ENCODE results near the gene CDH26. TPM values are rescaled to one million over a fixed set of nuclear protein-coding genes. Genes with fewer than 3 reads are reported as not detected.

The CDH26 gene
- total RNA-seq, 1 experiment from 2014 or later: 1.2 TPM

- H3K27ac Mint-ChIP-seq (ENCODE audit: unreplicated experiment): no peak overlapping the region
- DNase-seq: peak in 1 of 2 experiments; percentile 46
- Histone ChIP-seq H3K36me3 (ENCODE audit: control insufficient read depth, insufficient read depth, low read length) (no peaks in the 10 kb centered on the region), H3K9me3 (no peaks in the 10 kb centered on the region), H3K4me3 (ENCODE audit: low read depth, low read length) (no peak overlapping the region), H3K27me3 (replicated peaks; ENCODE audit: control insufficient read depth, insufficient read depth, low read length) (no peaks in the 10 kb centered on the region), H3K4me1 (peaks cover 8% of the 10 kb centered on the region)
- ChIA-PET POLR2A (no interaction called here), CTCF (interaction anchor here (1.5 to 1.6 kb wide), 2 partner anchors 15 to 119 kb away, joined by 3 read pairs; partner anchors contain the start of gene SYCP2)
- no peak overlapping the region for H3K4me3 Mint-ChIP-seq (ENCODE audit: unreplicated experiment)
- intact Hi-C loops (cut with micrococcal nuclease; ENCODE audit: unreplicated experiment): no loop called here
- H3K36me3 Mint-ChIP-seq (ENCODE audit: insufficient read depth, unreplicated experiment): no peaks in the 10 kb centered on the region
- peaks cover 16% of the 10 kb centered on the region for H3K4me1 Mint-ChIP-seq (ENCODE audit: low read depth, unreplicated experiment)
- no peak for TF ChIP-seq CTCF (IDR thresholded peaks at IDR 0.05; ENCODE audit: insufficient read depth in 1 of 2, low read depth in 1 of 2, low read length in 1 of 2, severe bottlenecking in 1 of 2, unreplicated experiment in 1 of 2)
- peaks cover 10% of the 10 kb centered on the region for H3K9me3 Mint-ChIP-seq (ENCODE audit: unreplicated experiment)
- no TSS peak for BruUV-seq (replicated peaks)
- peaks cover 3% of the 10 kb centered on the region for H3K27me3 Mint-ChIP-seq (ENCODE audit: insufficient read depth, unreplicated experiment)
Measured at GRCh38 chr20:60053125-60053817, 95.0 kb downstream of the CDH26 start.

GRCh38 chr20:60053818-60054190 lies 95.6 kb downstream of the CDH26 start:
- Mint-ChIP-seq H3K4me3 (ENCODE audit: unreplicated experiment) (no peak overlapping the region), H3K36me3 (ENCODE audit: insufficient read depth, unreplicated experiment) (no peaks in the 10 kb centered on the region), H3K27me3 (ENCODE audit: insufficient read depth, unreplicated experiment) (peaks cover 3% of the 10 kb centered on the region), H3K9me3 (ENCODE audit: unreplicated experiment) (peaks cover 10% of the 10 kb centered on the region), H3K27ac (ENCODE audit: unreplicated experiment) (no peak overlapping the region), H3K4me1 (ENCODE audit: low read depth, unreplicated experiment) (peaks cover 16% of the 10 kb centered on the region)
- intact Hi-C loops (cut with micrococcal nuclease; ENCODE audit: unreplicated experiment): no loop called here
- BruUV-seq (replicated peaks): no TSS peak
- no peaks in the 10 kb centered on the region for H3K27me3 ChIP-seq (replicated peaks; ENCODE audit: control insufficient read depth, insufficient read depth, low read length)
- H3K9me3 ChIP-seq: no peaks in the 10 kb centered on the region
- ChIA-PET POLR2A (no interaction called here), CTCF (interaction anchor here (1.5 to 1.6 kb wide), 2 partner anchors 14 to 120 kb away, joined by 3 read pairs; partner anchors contain the start of gene SYCP2)
- peaks cover 8% of the 10 kb centered on the region for H3K4me1 ChIP-seq
- no peak overlapping the region for H3K4me3 ChIP-seq (ENCODE audit: low read depth, low read length)
- TF ChIP-seq CTCF (IDR thresholded peaks at IDR 0.05; ENCODE audit: insufficient read depth in 1 of 2, low read depth in 1 of 2, low read length in 1 of 2, severe bottlenecking in 1 of 2, unreplicated experiment in 1 of 2): no peak
- no peaks in the 10 kb centered on the region for H3K36me3 ChIP-seq (ENCODE audit: control insufficient read depth, insufficient read depth, low read length)
- DNase-seq: no peak

- no peak for TF ChIP-seq CTCF (IDR thresholded peaks at IDR 0.05; ENCODE audit: insufficient read depth in 1 of 2, low read depth in 1 of 2, low read length in 1 of 2, severe bottlenecking in 1 of 2, unreplicated experiment in 1 of 2)
- Mint-ChIP-seq H3K4me1 (ENCODE audit: low read depth, unreplicated experiment) (peaks cover 10% of the 10 kb centered on the region), H3K27me3 (ENCODE audit: insufficient read depth, unreplicated experiment) (peaks cover 3% of the 10 kb centered on the region), H3K4me3 (ENCODE audit: unreplicated experiment) (no peak overlapping the region), H3K27ac (ENCODE audit: unreplicated experiment) (no peak overlapping the region), H3K36me3 (ENCODE audit: insufficient read depth, unreplicated experiment) (no peaks in the 10 kb centered on the region), H3K9me3 (ENCODE audit: unreplicated experiment) (peaks cover 2% of the 10 kb centered on the region)
- H3K4me3 ChIP-seq (ENCODE audit: low read depth, low read length): no peak overlapping the region
- no peaks in the 10 kb centered on the region for H3K36me3 ChIP-seq (ENCODE audit: control insufficient read depth, insufficient read depth, low read length)
- ChIA-PET CTCF (interaction anchor here (0.9 to 1.3 kb wide), 2 partner anchors 62 to 70 kb away, joined by 4 read pairs; no protein-coding TSS in a partner anchor), POLR2A (no interaction called here)
- no peaks in the 10 kb centered on the region for H3K9me3 ChIP-seq
- no TSS peak for BruUV-seq (replicated peaks)
- peaks cover 8% of the 10 kb centered on the region for H3K4me1 ChIP-seq
- H3K27me3 ChIP-seq (replicated peaks; ENCODE audit: control insufficient read depth, insufficient read depth, low read length): no peaks in the 10 kb centered on the region
- no peak for DNase-seq
- intact Hi-C loops (cut with micrococcal nuclease; ENCODE audit: unreplicated experiment): no loop called here
Measured at GRCh38 chr20:60054716-60055634, 96.8 kb downstream of the CDH26 start.

All from Caco-2 (cell line).